Large intestine (tissue), 3 donors: Measurements from ENCODE around the gene SYNJ1. TPM values are rescaled to one million over a fixed set of nuclear protein-coding genes. Genes with fewer than 3 reads are reported as not detected.

Source experiments
- DNase-seq, 2 donors: peaks; one replicate each; pipeline versions ENCODE4 v3.0.0 to v3.0.0-alpha.2; 2013
- H3K27ac ChIP-seq: one replicate; pipeline ENCODE4 v1.5.1; 2013; ENCODE audit warnings: low read length
- H3K27me3 ChIP-seq: 2 replicates; pipeline ENCODE4 v1.6.1; 2013; ENCODE audit warnings: low read length; ENCODE audit not compliant: control insufficient read depth, insufficient read depth
- H3K36me3 ChIP-seq: 2 replicates; pipeline ENCODE4 v1.6.1; 2013; ENCODE audit warnings: low read length; ENCODE audit not compliant: control insufficient read depth, insufficient read depth
- H3K4me1 ChIP-seq: one replicate; pipeline ENCODE4 v1.6.1; 2013; ENCODE audit warnings: low read length; ENCODE audit not compliant: control insufficient read depth, insufficient read depth
- H3K4me3 ChIP-seq: one replicate; pipeline ENCODE4 v1.5.1; 2013; ENCODE audit warnings: low read length
- H3K9me3 ChIP-seq: one replicate; pipeline ENCODE4 v1.6.1; 2013; ENCODE audit warnings: mild to moderate bottlenecking, low read depth, low read length, moderate library complexity; ENCODE audit not compliant: control insufficient read depth
- WGBS: methylation state at CpG from one replicate; pipeline ENCODE4 v1.1.5; 2013; ENCODE audit warnings: low lambda C conversion rate; ENCODE audit not compliant: insufficient coverage; 5-methylcytosine and 5-hydroxymethylcytosine counted together
- polyA plus RNA-seq: library from polyadenylated mRNA; unstranded; fragments of 120-200 nt; gene quantifications from one replicate; pipeline ENCODE4 v1.2.1, GENCODE V29; 2013

SYNJ1 gene
- polyA plus RNA-seq, 1 donor = 11.8 TPM

- Histone ChIP-seq H3K27ac (no peak overlapping the region), H3K36me3 (no peaks in the 10 kb centered on the region), H3K27me3 (no peaks in the 10 kb centered on the region), H3K9me3 (no peaks in the 10 kb centered on the region), H3K4me1 (no peaks in the 10 kb centered on the region), H3K4me3 (no peak overlapping the region)
- no peak for DNase-seq
These were observed 14.1 kb downstream of the SYNJ1 start for GRCh38 chr21:32713726-32714125.

- Histone ChIP-seq H3K4me3 (no peak overlapping the region), H3K4me1 (no peaks in the 10 kb centered on the region), H3K9me3 (no peaks in the 10 kb centered on the region), H3K27me3 (no peaks in the 10 kb centered on the region), H3K27ac (no peak overlapping the region), H3K36me3 (no peaks in the 10 kb centered on the region)
- 96% methylated on average over 4 of the region's 4 CpGs for WGBS
- no peak for DNase-seq
These were observed 15.2 kb downstream of the SYNJ1 start for GRCh38 chr21:32712641-32713040.

GRCh38 chr21:32712043-32712442, 15.8 kb downstream of the SYNJ1 start:
- DNase-seq = no peak
- Histone ChIP-seq H3K4me1 (no peaks in the 10 kb centered on the region), H3K4me3 (no peak overlapping the region), H3K36me3 (no peaks in the 10 kb centered on the region), H3K27me3 (no peaks in the 10 kb centered on the region), H3K9me3 (no peaks in the 10 kb centered on the region), H3K27ac (no peak overlapping the region)

GRCh38 chr21:32710987-32711386, 16.8 kb downstream of the SYNJ1 start:
- H3K27me3 ChIP-seq = no peaks in the 10 kb centered on the region
- no peak for DNase-seq
- no peaks in the 10 kb centered on the region for H3K9me3 ChIP-seq
- H3K27ac ChIP-seq = no peak overlapping the region
- H3K4me1 ChIP-seq = no peaks in the 10 kb centered on the region
- WGBS = no CpG with 5 or more reads among the region's 4 CpGs
- H3K36me3 ChIP-seq = no peaks in the 10 kb centered on the region
- no peak overlapping the region for H3K4me3 ChIP-seq

GRCh38 chr21:32710069-32710784, 17.6 kb downstream of the SYNJ1 start:
- no peak overlapping the region for H3K27ac ChIP-seq
- DNase-seq = no peak
- no CpG with 5 or more reads among the region's 4 CpGs for WGBS

GRCh38 chr21:32708069-32708468, 19.7 kb downstream of the SYNJ1 start:
- no peak for DNase-seq
- Histone ChIP-seq H3K27ac (no peak overlapping the region), H3K27me3 (no peaks in the 10 kb centered on the region), H3K36me3 (no peaks in the 10 kb centered on the region), H3K4me1 (no peaks in the 10 kb centered on the region), H3K4me3 (no peak overlapping the region), H3K9me3 (no peaks in the 10 kb centered on the region)
- WGBS = 80% methylated on average over 3 of the region's 6 CpGs

More at GRCh38 chr21:32710069-32710784, 17.6 kb downstream of the SYNJ1 start:
- H3K27me3 ChIP-seq = no peaks in the 10 kb centered on the region
- H3K4me3 ChIP-seq = no peak overlapping the region
- no peaks in the 10 kb centered on the region for H3K9me3 ChIP-seq
- no peaks in the 10 kb centered on the region for H3K36me3 ChIP-seq
- no peaks in the 10 kb centered on the region for H3K4me1 ChIP-seq

GRCh38 chr21:32705901-32706300, 21.9 kb downstream of the SYNJ1 start:
- no peak overlapping the region for H3K4me3 ChIP-seq
- no peaks in the 10 kb centered on the region for H3K9me3 ChIP-seq
- H3K4me1 ChIP-seq = no peaks in the 10 kb centered on the region
- no peak overlapping the region for H3K27ac ChIP-seq
- H3K27me3 ChIP-seq = no peaks in the 10 kb centered on the region
- whole genome bisulfite sequencing = 100% methylated on average over 2 of the region's 4 CpGs
- H3K36me3 ChIP-seq = no peaks in the 10 kb centered on the region
- no peak for DNase-seq

GRCh38 chr21:32705139-32705538, 22.7 kb downstream of the SYNJ1 start:
- Histone ChIP-seq H3K27me3 (no peaks in the 10 kb centered on the region), H3K4me1 (no peaks in the 10 kb centered on the region), H3K27ac (no peak overlapping the region), H3K4me3 (no peak overlapping the region), H3K36me3 (no peaks in the 10 kb centered on the region), H3K9me3 (no peaks in the 10 kb centered on the region)
- no peak for DNase-seq
- no CpG with 5 or more reads among the region's 1 CpG for WGBS

GRCh38 chr21:32702702-32703101, 25.1 kb downstream of the SYNJ1 start:
- WGBS = 45% methylated on average over 4 of the region's 4 CpGs
- Histone ChIP-seq H3K36me3 (peaks cover 3% of the 10 kb centered on the region), H3K27me3 (no peaks in the 10 kb centered on the region), H3K27ac (no peak overlapping the region), H3K4me1 (no peaks in the 10 kb centered on the region), H3K9me3 (no peaks in the 10 kb centered on the region), H3K4me3 (no peak overlapping the region)
- DNase-seq = peak in 1 of 2 donors; percentile 40

- no peaks in the 10 kb centered on the region for H3K27me3 ChIP-seq
- H3K4me3 ChIP-seq = no peak overlapping the region
- H3K27ac ChIP-seq = no peak overlapping the region
- H3K36me3 ChIP-seq = peaks cover 3% of the 10 kb centered on the region
- 73% methylated on average over 4 of the region's 8 CpGs for WGBS
- H3K4me1 ChIP-seq = no peaks in the 10 kb centered on the region
- H3K9me3 ChIP-seq = no peaks in the 10 kb centered on the region
- DNase-seq = no peak
These were observed 28.7 kb downstream of the SYNJ1 start for GRCh38 chr21:32698971-32699693.

GRCh38 chr21:32698286-32698685, 29.5 kb downstream of the SYNJ1 start:
- Histone ChIP-seq H3K4me1 (no peaks in the 10 kb centered on the region), H3K27me3 (no peaks in the 10 kb centered on the region), H3K4me3 (no peak overlapping the region), H3K36me3 (peaks cover 5% of the 10 kb centered on the region), H3K27ac (no peak overlapping the region), H3K9me3 (no peaks in the 10 kb centered on the region)
- no CpG with 5 or more reads among the region's 2 CpGs for WGBS
- no peak for DNase-seq
